ENCODE data around the gene FLNB. TPM values are rescaled to one million over a fixed set of nuclear protein-coding genes. Genes with fewer than 3 reads are reported as not detected.

The FLNB gene
- total and polyA plus RNA-seq, 10 of the 15 experiments (the other 5 are each of a cell fraction or from before 2014, with no cell fraction given) = 13.6 to 51.8 (median 26.4) TPM

GRCh38 chr3:58153371-58153770 lies 145.1 kb downstream of the FLNB start (continued):
- TF ChIP-seq PML (IDR thresholded peaks at IDR 0.05; ENCODE audit: low read length) (no peak), SKIL (IDR thresholded peaks at IDR 0.05; ENCODE audit: low read depth, poor library complexity, severe bottlenecking) (no peak)

GRCh38 chr3:58154626-58155449 lies 146.6 kb downstream of the FLNB start:
- Histone ChIP-seq H3K9ac (ENCODE audit: control insufficient read depth, insufficient read depth, low read length) (no peak overlapping the region), H3K4me3 (no peak overlapping the region), H3K79me2 (ENCODE audit: control insufficient read depth, insufficient read depth, low read length) (no peaks in the 10 kb centered on the region), H3K27ac (ENCODE audit: control insufficient read depth, insufficient read depth) (no peak overlapping the region), H3K27me3 (replicated peaks in 1 of 2; ENCODE audit: control insufficient read depth in 2 of 2, insufficient read depth in 2 of 2, low read length in 1 of 2) (no peaks in the 10 kb centered on the region), H3K36me3 (ENCODE audit: control insufficient read depth in 2 of 2, insufficient read depth in 2 of 2, low read length in 1 of 2) (peaks cover 0 to 4% of the 10 kb centered on the region in 2 experiments; a peak in 3 of 4 replicates), H3K4me1 (ENCODE audit: control insufficient read depth, insufficient read depth, low read length) (no peaks in the 10 kb centered on the region), H3K9me3 (replicated peaks; ENCODE audit: control insufficient read depth, insufficient read depth, low read length) (no peaks in the 10 kb centered on the region), H2AFZ (ENCODE audit: control insufficient read depth, low read depth, low read length) (no peak overlapping the region), H4K20me1 (ENCODE audit: control insufficient read depth, insufficient read depth) (no peaks in the 10 kb centered on the region), H3K4me2 (ENCODE audit: control insufficient read depth, insufficient read depth) (no peak overlapping the region)
- ATAC-seq (no peak), FAIRE-seq (peak; percentile 23), DNase-seq (ENCODE audit: low read depth, low spot score) (no peak)
- no TSS peak for BruUV-seq (replicated peaks)
- in situ Hi-C loops (cut with MboI) (no loop called here), intact Hi-C loops (cut with micrococcal nuclease; ENCODE audit: unreplicated experiment) (no loop called here)
- POLR2A ChIA-PET = no interaction called here
- WGBS (ENCODE audit: insufficient coverage, insufficient replicate concordance, low lambda C conversion rate, missing lambda C conversion rate) = 89% methylated on average over 10 of the region's 10 CpGs
- CTCF ChIA-PET = interaction anchor here (1.8 kb wide), 1 partner anchor 12 kb away, joined by 7 read pairs; no protein-coding TSS in a partner anchor
- RAD21 ChIA-PET (ENCODE audit: unreplicated experiment) = no interaction called here
- SMC1A ChIA-PET (ENCODE audit: uncharacterized antibody, unreplicated experiment) = interaction anchor here (1.0 to 2.2 kb wide), 2 partner anchors 11 to 140 kb away, joined by 3 to 5 read pairs; no protein-coding TSS in a partner anchor
- TF ChIP-seq ETV6 (conservative IDR thresholded peaks at IDR 0.05 in 1 of 2, IDR thresholded peaks at IDR 0.05 in 1 of 2; ENCODE audit: borderline replicate concordance in 1 of 2, low read depth in 1 of 2) (no peak), PBX3 (IDR thresholded peaks at IDR 0.05; ENCODE audit: insufficient replicate concordance, low read depth, low read length) (no peak), NFXL1 (IDR thresholded peaks at IDR 0.05; ENCODE audit: borderline replicate concordance) (no peak), RUNX3 (IDR thresholded peaks at IDR 0.05; ENCODE audit: low read length) (no peak), USF1 (IDR thresholded peaks at IDR 0.05; ENCODE audit: borderline replicate concordance, extremely low read length, insufficient read depth, low read depth, low read length) (no peak), ZBED1 (IDR thresholded peaks at IDR 0.05; ENCODE audit: borderline replicate concordance) (no peak), POLR2AphosphoS5 (IDR thresholded peaks at IDR 0.05; ENCODE audit: low read length) (no peak), ZNF622 (IDR thresholded peaks at IDR 0.05) (no peak), HCFC1 (IDR thresholded peaks at IDR 0.05; ENCODE audit: low read length) (no peak), NBN (IDR thresholded peaks at IDR 0.05) (no peak), SP1 (IDR thresholded peaks at IDR 0.05; ENCODE audit: low read depth, low read length) (no peak), FOXK2 (IDR thresholded peaks at IDR 0.05) (no peak), MEF2A (IDR thresholded peaks at IDR 0.05; ENCODE audit: insufficient read depth, low read depth, low read length) (no peak)
- TF ChIP-seq, protein P1, sequence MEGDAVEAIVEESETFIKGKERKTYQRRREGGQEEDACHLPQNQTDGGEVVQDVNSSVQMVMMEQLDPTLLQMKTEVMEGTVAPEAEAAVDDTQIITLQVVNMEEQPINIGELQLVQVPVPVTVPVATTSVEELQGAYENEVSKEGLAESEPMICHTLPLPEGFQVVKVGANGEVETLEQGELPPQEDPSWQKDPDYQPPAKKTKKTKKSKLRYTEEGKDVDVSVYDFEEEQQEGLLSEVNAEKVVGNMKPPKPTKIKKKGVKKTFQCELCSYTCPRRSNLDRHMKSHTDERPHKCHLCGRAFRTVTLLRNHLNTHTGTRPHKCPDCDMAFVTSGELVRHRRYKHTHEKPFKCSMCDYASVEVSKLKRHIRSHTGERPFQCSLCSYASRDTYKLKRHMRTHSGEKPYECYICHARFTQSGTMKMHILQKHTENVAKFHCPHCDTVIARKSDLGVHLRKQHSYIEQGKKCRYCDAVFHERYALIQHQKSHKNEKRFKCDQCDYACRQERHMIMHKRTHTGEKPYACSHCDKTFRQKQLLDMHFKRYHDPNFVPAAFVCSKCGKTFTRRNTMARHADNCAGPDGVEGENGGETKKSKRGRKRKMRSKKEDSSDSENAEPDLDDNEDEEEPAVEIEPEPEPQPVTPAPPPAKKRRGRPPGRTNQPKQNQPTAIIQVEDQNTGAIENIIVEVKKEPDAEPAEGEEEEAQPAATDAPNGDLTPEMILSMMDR (IDR thresholded peaks at IDR 0.05 in 2 of 3, conservative IDR thresholded peaks at IDR 0.05 in 1 of 3; ENCODE audit: control insufficient read depth in 2 of 3, extremely low read depth in 1 of 3, insufficient read depth in 1 of 3, low read depth in 3 of 3, low read length in 3 of 3) = no peak

All from GM12878 (cell line).